ENCODE data around the gene CAMK4.
"Not testable (repeated sequence)": the region's sequence is repeated elsewhere in the genome, so short reads cannot be mapped to it uniquely, and the experiment has no call there.

DNA sequence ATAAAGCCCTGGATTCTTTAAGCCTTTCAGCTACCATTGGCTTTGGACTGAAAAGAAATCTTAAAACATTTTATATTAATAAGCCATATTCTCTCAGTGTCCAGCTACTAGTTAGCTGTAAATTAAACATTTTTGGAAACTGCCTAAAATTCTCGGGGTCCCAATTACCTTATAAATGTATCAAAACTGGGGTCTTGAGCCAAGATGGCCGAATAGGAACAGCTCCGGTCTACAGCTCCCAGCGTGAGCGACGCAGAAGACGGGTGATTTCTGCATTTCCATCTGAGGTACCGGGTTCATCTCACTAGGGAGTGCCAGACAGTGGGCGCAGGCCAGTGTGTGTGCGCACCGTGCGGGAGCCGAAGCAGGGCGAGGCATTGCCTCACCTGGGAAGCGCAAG lies 77.9 kb downstream of the CAMK4 start:
- TF ChIP-seq POLR2AphosphoS5 (IDR thresholded peaks at IDR 0.05; ENCODE audit: low read depth, low read length); SIN3A (IDR thresholded peaks at IDR 0.05; ENCODE audit: low read depth); EZH2 (IDR thresholded peaks at IDR 0.05); ZNF274 (IDR thresholded peaks at IDR 0.05; ENCODE audit: low read depth, low read length); EGR1 (IDR thresholded peaks at IDR 0.05; ENCODE audit: low read depth); ELF1 (IDR thresholded peaks at IDR 0.05; ENCODE audit: borderline replicate concordance, low read depth): not testable (repeated sequence)
- TF ChIP-seq, protein P1, sequence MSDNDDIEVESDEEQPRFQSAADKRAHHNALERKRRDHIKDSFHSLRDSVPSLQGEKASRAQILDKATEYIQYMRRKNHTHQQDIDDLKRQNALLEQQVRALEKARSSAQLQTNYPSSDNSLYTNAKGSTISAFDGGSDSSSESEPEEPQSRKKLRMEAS (IDR thresholded peaks at IDR 0.05) = not testable (repeated sequence)
- TF ChIP-seq, protein P2, sequence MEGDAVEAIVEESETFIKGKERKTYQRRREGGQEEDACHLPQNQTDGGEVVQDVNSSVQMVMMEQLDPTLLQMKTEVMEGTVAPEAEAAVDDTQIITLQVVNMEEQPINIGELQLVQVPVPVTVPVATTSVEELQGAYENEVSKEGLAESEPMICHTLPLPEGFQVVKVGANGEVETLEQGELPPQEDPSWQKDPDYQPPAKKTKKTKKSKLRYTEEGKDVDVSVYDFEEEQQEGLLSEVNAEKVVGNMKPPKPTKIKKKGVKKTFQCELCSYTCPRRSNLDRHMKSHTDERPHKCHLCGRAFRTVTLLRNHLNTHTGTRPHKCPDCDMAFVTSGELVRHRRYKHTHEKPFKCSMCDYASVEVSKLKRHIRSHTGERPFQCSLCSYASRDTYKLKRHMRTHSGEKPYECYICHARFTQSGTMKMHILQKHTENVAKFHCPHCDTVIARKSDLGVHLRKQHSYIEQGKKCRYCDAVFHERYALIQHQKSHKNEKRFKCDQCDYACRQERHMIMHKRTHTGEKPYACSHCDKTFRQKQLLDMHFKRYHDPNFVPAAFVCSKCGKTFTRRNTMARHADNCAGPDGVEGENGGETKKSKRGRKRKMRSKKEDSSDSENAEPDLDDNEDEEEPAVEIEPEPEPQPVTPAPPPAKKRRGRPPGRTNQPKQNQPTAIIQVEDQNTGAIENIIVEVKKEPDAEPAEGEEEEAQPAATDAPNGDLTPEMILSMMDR (IDR thresholded peaks at IDR 0.05 in 2 of 3, conservative IDR thresholded peaks at IDR 0.05 in 1 of 3; ENCODE audit: borderline replicate concordance in 1 of 3, insufficient read depth in 1 of 3, low read depth in 2 of 3, low read length in 2 of 3) = not testable (repeated sequence)

All from HCT116 (cell line).